GM18907 (cell line): ENCODE results near the gene ROR1.
A peak's percentile ranks its signal among the peaks of the same experiment; 100 is the strongest.
"Not testable (repeated sequence)": the region's sequence is repeated elsewhere in the genome, so short reads cannot be mapped to it uniquely, and the experiment has no call there.

Experiments
- ATAC-seq: cut with Tn5 transposase; IDR thresholded peaks from one replicate; pipeline ENCODE4 v1.9.1; 2021; ENCODE audit warnings: mild to moderate bottlenecking, moderate library complexity; ENCODE audit not compliant: unreplicated experiment

The ROR1 gene

DNA sequence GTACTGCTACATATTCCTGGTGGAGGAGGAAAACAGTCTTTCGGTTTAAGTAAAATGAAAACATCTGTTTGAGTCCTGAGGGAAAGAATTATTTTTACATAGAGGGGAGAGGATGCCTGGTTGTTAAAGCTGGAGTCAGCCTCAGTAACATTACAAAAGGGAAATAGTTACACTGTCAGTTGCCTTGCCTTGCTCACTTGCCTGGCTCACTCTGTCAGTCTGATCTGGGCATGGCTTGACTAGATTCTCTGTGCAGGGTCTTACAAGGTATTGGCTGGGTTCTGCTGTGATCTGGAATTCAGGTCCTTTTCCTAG is 421.2 kb downstream of the ROR1 start:
- ATAC-seq, result no peak

DNA sequence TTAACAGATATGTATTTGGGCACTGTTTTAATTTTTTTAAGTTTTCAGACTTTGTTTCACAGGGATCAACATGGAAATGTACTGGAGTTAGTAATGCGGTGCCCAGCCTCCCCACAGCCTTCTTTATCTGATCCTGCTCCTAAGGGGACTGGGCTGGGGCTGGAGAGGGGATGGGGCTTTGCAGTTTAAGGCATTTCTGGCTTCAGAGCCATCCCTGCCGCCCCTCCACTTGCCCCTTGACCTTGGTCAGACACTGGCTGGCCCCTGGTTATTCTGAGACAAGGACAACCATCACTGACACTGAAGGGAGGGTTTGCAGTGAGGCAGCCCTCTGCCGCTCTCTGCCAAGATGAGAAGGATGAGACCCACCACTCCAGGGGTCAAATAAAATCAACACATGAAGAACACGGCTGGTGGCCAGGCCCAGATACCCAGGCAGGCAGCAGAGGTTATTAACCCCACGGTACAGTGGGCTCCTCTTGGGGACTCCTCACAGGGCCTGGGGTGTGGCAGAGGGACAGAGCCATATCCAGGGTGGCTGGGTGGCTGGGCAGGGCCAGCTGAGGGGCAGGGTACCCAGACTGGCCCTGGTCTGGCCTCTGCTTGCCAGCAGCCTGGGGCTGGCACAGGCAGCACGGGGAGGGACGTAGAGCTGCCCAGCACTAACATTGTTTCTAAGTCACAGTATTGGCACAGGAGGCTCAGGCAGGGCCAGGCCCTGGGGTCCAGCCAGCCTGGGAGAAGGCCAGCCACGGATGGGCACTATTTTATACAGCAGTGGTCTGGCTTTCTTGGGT is 422.5 kb downstream of the ROR1 start:
- ATAC-seq, result no peak

DNA sequence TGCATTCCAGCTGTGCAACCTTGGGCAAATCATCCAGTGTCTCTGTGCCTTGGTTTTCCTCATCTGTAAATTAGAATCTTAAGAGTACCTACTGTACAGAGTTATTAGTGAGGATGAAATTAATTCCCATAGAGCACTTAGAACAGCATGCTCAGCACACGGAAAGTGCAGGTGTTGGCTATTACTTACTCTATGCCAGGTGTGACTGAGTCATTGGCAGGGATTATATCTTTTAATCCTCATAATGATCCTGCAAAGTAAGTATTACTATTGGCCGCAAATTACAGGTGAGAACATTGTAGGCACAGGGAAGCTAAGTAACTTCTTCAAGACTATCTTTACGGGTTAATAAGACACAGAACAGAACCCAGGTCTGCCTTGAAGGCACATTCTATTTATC is 423.3 kb downstream of the ROR1 start:
- ATAC-seq, result no peak

DNA sequence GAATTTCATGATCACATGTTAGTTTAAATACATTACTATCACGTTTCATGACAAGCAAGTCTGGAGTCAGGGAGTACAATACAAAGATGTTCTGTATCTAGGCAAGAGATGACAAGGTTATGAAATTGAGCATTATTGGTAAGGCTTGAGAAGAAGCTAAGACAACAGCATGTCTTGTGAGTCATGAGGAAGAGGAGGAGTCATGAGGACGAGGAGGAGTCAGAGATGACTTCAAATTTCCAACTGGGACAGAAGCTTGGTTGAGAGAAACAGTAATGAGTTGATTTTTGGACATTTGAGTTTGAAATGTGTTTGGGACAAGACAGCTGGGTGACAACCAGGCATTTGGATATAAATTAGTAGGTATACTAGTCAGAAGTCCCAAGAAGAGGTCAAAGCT is 425.3 kb downstream of the ROR1 start:
- ATAC-seq, result no peak

DNA sequence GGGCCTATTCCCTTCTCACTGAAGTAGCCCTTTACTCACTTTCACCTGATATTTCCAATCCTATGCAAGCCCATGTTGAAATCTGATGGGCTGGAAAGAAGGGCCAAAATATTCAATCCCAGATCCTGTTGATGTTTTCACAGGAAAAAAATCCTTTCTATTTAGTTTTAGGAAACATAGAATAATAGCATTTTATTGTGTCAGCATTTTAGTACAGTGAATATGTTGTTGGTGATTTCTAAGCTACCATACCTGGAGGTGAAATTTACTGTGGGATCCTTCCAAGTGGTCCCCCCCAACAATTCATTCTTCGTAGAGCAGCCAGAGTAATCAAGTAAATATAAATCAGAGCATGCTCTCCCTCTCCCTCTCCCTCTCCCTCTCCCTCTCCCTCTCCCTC is 426.2 kb downstream of the ROR1 start:
- no peak for ATAC-seq

DNA sequence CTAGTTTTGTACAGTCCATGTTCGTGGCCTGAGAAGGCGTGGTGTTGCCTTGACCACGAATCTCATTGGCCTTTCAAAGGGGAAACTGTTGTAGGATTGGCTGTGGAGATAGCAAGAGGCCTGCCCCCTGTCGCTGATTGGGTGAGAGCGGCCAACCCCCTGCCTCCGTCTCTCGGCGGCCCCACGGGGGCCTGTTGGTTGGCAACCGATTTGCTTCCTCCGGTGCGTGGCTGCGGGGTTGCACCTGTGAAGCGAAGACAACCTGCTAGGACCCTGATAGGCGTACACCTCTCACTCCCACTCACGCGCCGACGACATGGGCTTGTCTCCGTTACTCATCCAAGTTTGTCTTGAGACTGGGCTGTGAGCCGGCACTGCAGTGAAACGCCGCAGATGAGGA is 429.6 kb downstream of the ROR1 start, which contains the start of gene UBE2U:
TSS of gene UBE2U (plus strand) at position 204 of the 400 bp plus-strand sequence. CDS start 428 bp downstream, outside the sequence.
- ATAC-seq, result no peak

DNA sequence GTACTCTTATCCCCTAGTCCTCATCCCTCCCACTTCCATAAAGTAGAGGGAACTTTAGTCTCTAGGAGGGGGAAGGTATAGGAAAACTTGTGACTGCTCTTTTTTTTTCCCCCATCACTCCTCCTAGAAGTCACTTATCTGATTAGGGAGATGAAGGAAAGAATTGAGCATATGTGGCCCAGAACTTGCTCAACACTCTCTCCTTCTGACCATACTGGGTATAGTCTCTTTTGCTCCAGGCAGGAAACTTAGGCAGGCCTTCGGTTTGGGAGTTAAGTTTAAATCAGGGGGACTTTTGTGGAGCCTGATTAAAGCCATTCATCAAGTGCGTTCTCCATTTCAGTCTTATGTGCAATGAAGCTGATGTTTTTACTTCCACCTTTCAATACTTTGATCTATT is 435.4 kb downstream of the ROR1 start:
- ATAC-seq, result no peak

DNA sequence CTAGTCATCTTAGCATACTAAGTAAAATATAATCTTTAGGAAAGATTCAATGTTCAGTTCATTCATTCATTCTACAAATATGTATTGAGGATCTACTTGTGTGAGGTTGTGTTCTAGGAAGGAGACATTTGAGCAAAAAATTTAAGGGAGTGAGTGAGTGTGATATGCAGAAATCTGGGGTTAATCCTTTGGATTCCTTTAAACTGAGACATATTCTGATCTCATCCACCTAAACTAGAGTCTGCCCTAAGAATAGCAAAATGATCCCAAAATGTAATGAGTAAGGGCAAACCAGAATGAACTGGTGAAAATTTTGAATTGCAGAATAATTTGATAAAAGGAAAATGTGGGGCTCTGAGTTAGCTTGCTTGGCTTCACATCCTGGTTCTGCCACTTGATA is 438.2 kb downstream of the ROR1 start:
- ATAC-seq, result no peak

DNA sequence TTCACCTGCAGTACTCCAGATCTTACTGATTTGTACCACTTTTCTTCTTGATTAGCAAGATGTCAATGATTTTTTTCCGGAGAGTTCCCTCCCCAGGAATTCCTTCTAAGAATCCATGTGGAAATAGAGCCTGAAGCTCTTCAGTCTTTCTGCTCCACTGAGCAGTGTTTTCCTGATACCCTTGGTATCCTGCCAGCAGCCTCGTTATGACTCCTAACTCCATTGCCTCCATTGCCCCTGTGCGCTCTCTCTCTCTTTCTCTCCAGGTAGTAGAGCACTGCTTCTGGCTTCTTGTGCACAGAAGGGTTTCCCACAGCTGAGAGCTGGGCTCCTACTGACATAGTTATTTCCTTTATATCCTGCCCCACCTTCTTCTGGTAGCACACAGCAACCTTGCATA is 441.8 kb downstream of the ROR1 start:
- ATAC-seq, result no peak

DNA sequence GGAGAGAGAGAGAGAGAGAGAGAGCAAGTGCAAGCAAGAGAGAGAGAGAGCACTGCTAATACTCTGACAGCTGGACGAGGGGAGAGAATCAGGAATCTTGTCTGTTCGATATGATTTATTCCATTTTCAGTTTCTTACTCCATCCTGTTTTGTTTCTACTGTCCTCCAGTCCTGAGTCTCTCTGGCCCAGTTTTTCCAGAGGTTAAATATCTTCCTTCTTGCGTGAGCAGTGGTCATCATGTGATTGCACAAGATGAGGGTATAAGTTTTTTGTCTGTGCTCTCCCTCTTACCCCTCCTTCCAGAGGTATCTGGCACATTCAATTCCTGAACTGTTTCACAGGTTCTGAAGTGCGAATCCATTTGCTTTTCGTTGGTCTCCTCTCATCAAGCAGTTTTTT is 446.4 kb downstream of the ROR1 start:
- ATAC-seq, result no peak

DNA sequence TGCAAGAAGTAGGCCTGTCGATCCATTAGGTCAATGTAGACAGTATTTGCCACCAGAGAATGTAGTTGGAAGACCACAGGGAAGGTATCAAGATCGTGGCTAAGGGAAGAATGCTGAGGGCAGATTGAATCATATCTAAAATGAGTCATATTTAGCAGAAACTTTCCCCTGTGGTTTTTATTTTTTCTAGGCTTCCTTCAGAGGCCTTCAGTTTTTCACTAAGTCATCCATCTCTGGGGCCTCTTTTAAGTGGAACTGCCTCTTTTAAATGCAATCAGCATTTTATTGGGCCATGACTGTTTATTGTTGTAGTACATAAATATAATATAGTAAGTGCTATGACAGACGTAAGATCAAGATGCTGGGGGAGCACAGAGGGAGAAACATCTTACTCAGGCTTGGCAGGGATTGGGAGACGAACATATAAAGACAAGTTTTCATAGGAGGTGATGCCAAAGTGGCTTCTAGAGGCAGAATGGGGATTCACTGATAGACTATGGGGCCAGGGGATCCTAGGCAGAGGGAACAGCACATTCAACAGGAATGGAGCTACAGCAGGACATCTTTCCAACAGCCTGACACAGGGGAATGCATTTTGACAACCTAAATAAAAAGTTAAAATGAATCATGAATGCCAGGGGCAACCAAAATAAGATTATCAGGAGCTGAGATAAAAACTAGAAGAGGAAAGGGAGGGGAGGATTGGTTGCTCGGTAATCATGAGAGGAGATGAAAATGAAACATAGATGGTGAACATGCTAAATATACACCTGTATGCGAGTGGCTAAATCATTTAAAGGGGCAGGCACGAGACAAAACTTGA is 449.7 kb downstream of the ROR1 start:
- ATAC-seq, result peak; percentile 72

DNA sequence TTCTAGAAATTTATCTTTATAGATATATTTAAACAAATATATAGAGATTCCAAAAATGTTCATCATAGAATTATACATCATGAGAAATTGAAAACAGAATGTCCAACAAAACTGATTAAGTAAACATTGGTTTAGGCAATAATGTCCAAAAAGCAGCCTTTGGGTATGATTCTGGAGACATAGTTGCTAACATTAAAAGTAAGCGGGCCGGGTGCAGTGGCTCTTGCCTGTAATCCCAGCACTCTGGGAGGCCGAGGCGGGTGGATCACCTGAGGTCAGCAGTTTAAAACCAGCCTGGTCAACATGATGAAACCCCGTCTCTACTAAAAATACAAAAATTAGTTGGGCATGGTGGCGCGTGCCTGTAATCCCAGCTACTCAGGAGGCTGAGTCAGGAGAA is 450.4 kb downstream of the ROR1 start:
- not testable (repeated sequence) for ATAC-seq

DNA sequence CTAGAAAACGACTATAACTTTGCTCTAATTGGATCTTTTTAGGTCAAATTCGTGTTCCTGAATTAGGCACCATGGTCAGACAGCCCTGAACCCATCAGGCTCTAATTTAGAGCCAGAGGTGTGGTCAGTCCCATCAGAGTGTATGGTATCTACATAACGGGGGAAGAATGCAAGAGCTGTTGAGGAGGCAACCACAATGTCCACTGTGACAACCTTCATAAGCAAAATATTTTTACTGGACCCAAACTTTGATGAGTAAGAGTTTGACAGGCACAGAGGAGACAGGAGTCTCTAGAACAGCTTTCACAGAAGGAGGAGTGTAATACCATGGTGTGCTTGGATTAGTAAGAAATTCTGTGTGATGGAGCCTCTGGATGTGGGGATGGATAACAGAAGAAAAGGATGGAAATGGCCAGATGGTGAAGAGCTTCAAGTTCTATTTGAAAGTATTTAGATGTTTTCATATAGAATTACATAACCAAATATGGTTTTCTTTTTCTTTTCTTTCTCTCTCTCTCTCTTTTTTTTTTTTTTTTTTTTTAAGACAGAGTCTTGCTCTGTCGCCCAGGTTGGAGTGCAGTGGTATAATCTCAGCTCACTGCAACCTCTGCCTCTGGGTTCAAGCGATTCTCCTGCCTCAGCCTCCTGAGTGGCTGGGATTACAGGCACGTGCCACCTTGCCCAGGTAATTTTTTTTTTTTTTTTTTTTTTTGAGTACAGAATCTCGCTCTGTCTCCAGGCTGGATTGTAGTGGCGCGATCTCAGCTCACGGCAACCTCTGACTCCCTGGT is 454.5 kb downstream of the ROR1 start:
- no peak for ATAC-seq

DNA sequence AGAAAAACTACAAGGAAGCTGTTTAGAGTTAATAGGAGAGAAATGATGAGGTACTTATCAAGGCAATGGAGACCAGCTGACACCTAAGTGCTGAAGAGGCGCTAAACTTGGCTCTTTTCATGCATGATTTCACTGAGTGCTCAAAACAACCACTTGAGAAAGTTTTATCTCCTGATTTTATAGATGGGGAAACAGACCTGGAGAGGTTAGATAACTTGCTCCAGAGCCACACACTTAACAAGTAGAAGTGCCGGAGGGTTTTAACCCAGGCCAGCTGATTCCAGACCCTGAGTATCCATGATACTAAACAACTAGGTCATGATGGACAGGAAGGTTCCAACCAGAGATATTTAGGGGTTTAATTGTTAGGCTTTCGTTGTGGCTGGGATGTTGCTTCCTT is 455.5 kb downstream of the ROR1 start:
- ATAC-seq, result no peak
